ENCODE results near the gene KRT31.

DNA sequence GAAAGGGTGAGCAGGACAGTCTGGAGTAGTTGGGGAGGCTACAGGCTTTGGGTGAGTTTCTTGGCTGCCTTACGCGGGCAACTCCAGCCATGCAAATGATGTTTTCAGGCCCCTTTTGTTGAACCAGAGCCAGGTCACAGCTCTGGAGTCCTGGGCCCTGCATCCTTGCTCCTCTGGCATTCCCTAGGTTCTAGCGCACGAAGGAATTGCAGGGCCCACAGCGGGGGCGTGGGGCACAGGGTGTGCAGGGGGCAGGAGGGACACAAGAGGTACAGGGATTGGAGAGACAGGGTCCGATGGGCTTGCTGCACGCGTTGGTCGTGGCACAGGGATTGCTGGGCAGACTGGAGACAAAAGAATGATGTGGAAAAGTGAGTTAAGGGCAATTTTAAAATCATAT, 3.6 kb downstream of the KRT31 start:
- TF ChIP-seq, protein P1, sequence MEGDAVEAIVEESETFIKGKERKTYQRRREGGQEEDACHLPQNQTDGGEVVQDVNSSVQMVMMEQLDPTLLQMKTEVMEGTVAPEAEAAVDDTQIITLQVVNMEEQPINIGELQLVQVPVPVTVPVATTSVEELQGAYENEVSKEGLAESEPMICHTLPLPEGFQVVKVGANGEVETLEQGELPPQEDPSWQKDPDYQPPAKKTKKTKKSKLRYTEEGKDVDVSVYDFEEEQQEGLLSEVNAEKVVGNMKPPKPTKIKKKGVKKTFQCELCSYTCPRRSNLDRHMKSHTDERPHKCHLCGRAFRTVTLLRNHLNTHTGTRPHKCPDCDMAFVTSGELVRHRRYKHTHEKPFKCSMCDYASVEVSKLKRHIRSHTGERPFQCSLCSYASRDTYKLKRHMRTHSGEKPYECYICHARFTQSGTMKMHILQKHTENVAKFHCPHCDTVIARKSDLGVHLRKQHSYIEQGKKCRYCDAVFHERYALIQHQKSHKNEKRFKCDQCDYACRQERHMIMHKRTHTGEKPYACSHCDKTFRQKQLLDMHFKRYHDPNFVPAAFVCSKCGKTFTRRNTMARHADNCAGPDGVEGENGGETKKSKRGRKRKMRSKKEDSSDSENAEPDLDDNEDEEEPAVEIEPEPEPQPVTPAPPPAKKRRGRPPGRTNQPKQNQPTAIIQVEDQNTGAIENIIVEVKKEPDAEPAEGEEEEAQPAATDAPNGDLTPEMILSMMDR (IDR thresholded peaks at IDR 0.05) = no peak
- no peak for TF ChIP-seq EP300 (IDR thresholded peaks at IDR 0.05)
